ENCODE measurements around the gene PRRC1. TPM values are rescaled to one million over a fixed set of nuclear protein-coding genes. Genes with fewer than 3 reads are reported as not detected.

The PRRC1 gene
- polyA plus RNA-seq, 3 donors = 10.8 to 20.6 (median 17.9) TPM

- Histone ChIP-seq H3K36me3 (replicated peaks in 1 of 2; ENCODE audit: control insufficient read depth in 1 of 2, insufficient read depth in 2 of 2, low read length in 2 of 2) (peaks cover 0 to 3% of the 10 kb centered on the region in 2 donors), H3K4me1 (ENCODE audit: control insufficient read depth in 1 of 2, insufficient read depth in 2 of 2, low read length in 2 of 2) (peaks cover 11 to 18% of the 10 kb centered on the region in 2 donors), H3K79me2 (ENCODE audit: insufficient read depth, low read length) (peaks cover 24% of the 10 kb centered on the region), H3K27me3 (ENCODE audit: control insufficient read depth in 2 of 2, insufficient read depth in 2 of 2, low read length in 2 of 2) (no peaks in the 10 kb centered on the region), H3K9ac (ENCODE audit: insufficient read depth, low read length, poor library complexity, severe bottlenecking) (no peak overlapping the region), H4K20me1 (ENCODE audit: insufficient read depth, low read length) (peaks cover 16% of the 10 kb centered on the region), H3K27ac (ENCODE audit: low read depth in 1 of 2, low read length in 2 of 2) (no peak overlapping the region), H3K4me2 (replicated peaks; ENCODE audit: extremely low read depth, low read length, poor library complexity, severe bottlenecking) (no peak overlapping the region), H2AFZ (ENCODE audit: insufficient read depth, low read depth, low read length, poor library complexity, severe bottlenecking) (no peak overlapping the region), H3K9me3 (replicated peaks in 1 of 2; ENCODE audit: control insufficient read depth in 1 of 2, insufficient read depth in 1 of 2, low read length in 2 of 2) (no peaks in the 10 kb centered on the region), H3K4me3 (replicated peaks in 1 of 3; ENCODE audit: low read depth in 2 of 3, low read length in 3 of 3) (no peak overlapping the region)
- Mint-ChIP-seq H3K9me3 (peaks cover 0 to 5% (median 0%) of the 10 kb centered on the region in 7 donors), H3K4me1 (peaks cover 20% of the 10 kb centered on the region), H3K4me3 (no peak overlapping the region), H3K27me3 (ENCODE audit: low read depth in 3 of 3) (peaks cover under 1 to 1% (median 1%) of the 10 kb centered on the region in 3 donors), H3K27ac (no peak overlapping the region), H3K36me3 (peaks cover 1 to 6% of the 10 kb centered on the region in 2 donors)
- intact Hi-C loops (cut with micrococcal nuclease) = no loop called here
- no peak for DNase-seq
- TF ChIP-seq CTCF (IDR thresholded peaks at IDR 0.05) = no peak
- WGBS (ENCODE audit: insufficient coverage) = 86% methylated on average over 1 of the region's 1 CpG
Measured at GRCh38 chr5:127514816-127515215, 2.6 kb upstream of the PRRC1 start.

GRCh38 chr5:127515693-127516440, 1.6 kb upstream of the PRRC1 start:
- H3K4me1 Mint-ChIP-seq = peaks cover 21% of the 10 kb centered on the region

More at GRCh38 chr5:127515693-127516440, 1.6 kb upstream of the PRRC1 start:
- Histone ChIP-seq H2AFZ (ENCODE audit: insufficient read depth, low read depth, low read length, poor library complexity, severe bottlenecking) (peak overlapping the region; percentile 18), H3K9ac (ENCODE audit: insufficient read depth, low read length, poor library complexity, severe bottlenecking) (no peak overlapping the region), H4K20me1 (ENCODE audit: insufficient read depth, low read length) (peaks cover 21% of the 10 kb centered on the region), H3K27me3 (ENCODE audit: control insufficient read depth in 2 of 2, insufficient read depth in 2 of 2, low read length in 2 of 2) (no peaks in the 10 kb centered on the region), H3K4me1 (ENCODE audit: control insufficient read depth in 1 of 2, insufficient read depth in 2 of 2, low read length in 2 of 2) (peaks cover 11 to 18% of the 10 kb centered on the region in 2 donors), H3K4me3 (replicated peaks in 1 of 3; ENCODE audit: low read depth in 2 of 3, low read length in 3 of 3) (no peak overlapping the region), H3K9me3 (replicated peaks in 1 of 2; ENCODE audit: control insufficient read depth in 1 of 2, insufficient read depth in 1 of 2, low read length in 2 of 2) (peaks cover 0 to 3% of the 10 kb centered on the region in 2 donors), H3K79me2 (ENCODE audit: insufficient read depth, low read length) (peaks cover 34% of the 10 kb centered on the region), H3K27ac (ENCODE audit: low read depth in 1 of 2, low read length in 2 of 2) (no peak overlapping the region), H3K4me2 (replicated peaks; ENCODE audit: extremely low read depth, low read length, poor library complexity, severe bottlenecking) (no peak overlapping the region), H3K36me3 (replicated peaks in 1 of 2; ENCODE audit: control insufficient read depth in 1 of 2, insufficient read depth in 2 of 2, low read length in 2 of 2) (peaks cover 0 to 13% of the 10 kb centered on the region in 2 donors)
- Mint-ChIP-seq H3K27ac (no peak overlapping the region), H3K9me3 (peaks cover 0 to 9% (median 5%) of the 10 kb centered on the region in 7 donors), H3K27me3 (ENCODE audit: low read depth in 3 of 3) (no peaks in the 10 kb centered on the region), H3K36me3 (peaks cover 6% of the 10 kb centered on the region in 2 donors), H3K4me3 (no peak overlapping the region)
- intact Hi-C loops (cut with micrococcal nuclease) = no loop called here
- WGBS (ENCODE audit: insufficient coverage) = 93% methylated on average over 4 of the region's 10 CpGs
- TF ChIP-seq CTCF (IDR thresholded peaks at IDR 0.05) = no peak
- DNase-seq = no peak

Measured in CD14-positive monocyte (primary cell).